Gastrocnemius medialis (tissue), 4 donors: ENCODE results near the gene ANKS1B.

ENCODE experiments used
- POLR2A ChIP-seq, 2 donors: fragments of 450-650 bp; IDR thresholded peaks; one replicate each; pipeline ENCODE4 v1.6.1; 2017; ENCODE audit warnings: antibody characterized with exemption in 2 of 2, mild to moderate bottlenecking in 2 of 2, moderate library complexity in 2 of 2
- TF ChIP-seq, protein P1 (sequence below), 5 experiments: fragments of 450-650 bp in 3 of 5; fragments of 200-600 bp in 2 of 5; sonication (generic) in 2 of 5; IDR thresholded peaks in 4 of 5; conservative IDR thresholded peaks in 1 of 5; 1 replicate in 4 of 5; 2 replicates in 1 of 5; pipeline ENCODE4 v1.5.1; 2016 to 2019; ENCODE audit warnings: antibody characterized with exemption in 5 of 5, mild to moderate bottlenecking in 3 of 5, moderate library complexity in 3 of 5

DNA sequence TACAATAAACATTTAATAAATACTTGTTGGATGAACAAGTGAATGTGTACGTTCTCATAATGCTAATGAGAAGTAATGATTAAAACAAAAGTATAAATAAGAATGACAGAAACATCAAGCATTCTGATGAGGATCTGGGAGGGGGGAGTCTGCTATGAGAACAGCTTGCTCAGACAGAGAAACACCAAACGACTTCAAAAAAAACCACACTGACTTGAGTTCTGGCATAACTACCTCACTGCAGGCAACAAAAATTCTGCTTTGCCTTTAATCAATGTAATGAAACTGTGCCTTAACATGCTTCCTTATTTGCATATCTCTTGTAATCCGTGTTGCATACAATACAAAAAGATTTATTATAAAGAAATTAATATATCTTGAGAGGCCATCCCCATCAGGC lies 632.5 kb downstream of the ANKS1B start:
- TF ChIP-seq, protein P1, sequence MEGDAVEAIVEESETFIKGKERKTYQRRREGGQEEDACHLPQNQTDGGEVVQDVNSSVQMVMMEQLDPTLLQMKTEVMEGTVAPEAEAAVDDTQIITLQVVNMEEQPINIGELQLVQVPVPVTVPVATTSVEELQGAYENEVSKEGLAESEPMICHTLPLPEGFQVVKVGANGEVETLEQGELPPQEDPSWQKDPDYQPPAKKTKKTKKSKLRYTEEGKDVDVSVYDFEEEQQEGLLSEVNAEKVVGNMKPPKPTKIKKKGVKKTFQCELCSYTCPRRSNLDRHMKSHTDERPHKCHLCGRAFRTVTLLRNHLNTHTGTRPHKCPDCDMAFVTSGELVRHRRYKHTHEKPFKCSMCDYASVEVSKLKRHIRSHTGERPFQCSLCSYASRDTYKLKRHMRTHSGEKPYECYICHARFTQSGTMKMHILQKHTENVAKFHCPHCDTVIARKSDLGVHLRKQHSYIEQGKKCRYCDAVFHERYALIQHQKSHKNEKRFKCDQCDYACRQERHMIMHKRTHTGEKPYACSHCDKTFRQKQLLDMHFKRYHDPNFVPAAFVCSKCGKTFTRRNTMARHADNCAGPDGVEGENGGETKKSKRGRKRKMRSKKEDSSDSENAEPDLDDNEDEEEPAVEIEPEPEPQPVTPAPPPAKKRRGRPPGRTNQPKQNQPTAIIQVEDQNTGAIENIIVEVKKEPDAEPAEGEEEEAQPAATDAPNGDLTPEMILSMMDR (IDR thresholded peaks at IDR 0.05 in 4 of 5, conservative IDR thresholded peaks at IDR 0.05 in 1 of 5) = no peak
- no peak for TF ChIP-seq POLR2A (IDR thresholded peaks at IDR 0.05)
